ENCODE data around the gene CCL21. TPM values are rescaled to one million over a fixed set of nuclear protein-coding genes. Genes with fewer than 3 reads are reported as not detected.

Gene CCL21
- total and polyA plus RNA-seq, 12 donors: 2.2 to 295 (median 33.0) TPM

DNA sequence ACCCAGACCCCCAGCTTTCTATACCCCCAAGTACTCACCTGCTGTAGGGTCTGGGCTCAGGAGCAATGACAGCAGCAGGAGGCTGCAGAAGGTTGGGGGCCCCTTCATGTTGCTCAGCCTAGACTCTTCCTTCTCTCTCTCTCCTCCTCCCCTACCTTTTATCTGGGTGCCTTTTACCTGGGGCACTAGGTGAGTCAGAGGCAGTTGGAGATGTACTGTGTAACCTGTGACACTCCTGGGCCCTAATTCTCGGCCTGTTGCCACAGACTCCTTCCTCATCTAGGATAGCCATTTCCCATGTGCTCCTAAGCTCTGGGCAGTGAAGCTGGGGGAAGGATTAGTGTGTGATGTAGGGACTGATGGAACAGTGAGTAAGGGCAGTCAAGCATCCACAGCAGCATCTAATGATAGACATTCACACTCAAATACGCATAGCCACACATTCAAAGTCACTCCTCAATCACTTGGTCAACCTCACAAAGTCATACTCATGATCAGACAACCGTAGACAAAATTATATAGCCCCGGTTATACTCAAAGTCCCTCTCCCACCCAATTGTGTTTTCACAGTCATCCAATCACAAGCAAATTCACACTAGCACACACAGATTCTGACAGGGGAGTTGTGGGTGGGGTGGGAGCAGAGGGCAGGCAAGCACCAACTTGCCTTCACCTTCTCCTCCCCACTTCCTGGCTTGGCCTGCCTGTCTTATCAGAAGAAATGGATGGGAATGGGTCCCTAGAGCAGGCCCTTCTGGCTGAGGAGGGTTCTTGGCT lies 47.2 kb downstream of the CCL21 start, which contains the start of gene CCL27:
Gene CCL27, minus strand, starts transcription at position 132 of the 777 bp plus-strand sequence. Its CDS starts 24 bp downstream, at position 108.
- H3K27ac ChIP-seq: no peak within 1 kb of the TSS
- WGBS, 4 donors: 83 to 98% (median 89%) methylated on average over 4 of the region's 4 CpGs
- intact Hi-C loops (cut with DNase I): no loop called here
- TF ChIP-seq, protein P1, sequence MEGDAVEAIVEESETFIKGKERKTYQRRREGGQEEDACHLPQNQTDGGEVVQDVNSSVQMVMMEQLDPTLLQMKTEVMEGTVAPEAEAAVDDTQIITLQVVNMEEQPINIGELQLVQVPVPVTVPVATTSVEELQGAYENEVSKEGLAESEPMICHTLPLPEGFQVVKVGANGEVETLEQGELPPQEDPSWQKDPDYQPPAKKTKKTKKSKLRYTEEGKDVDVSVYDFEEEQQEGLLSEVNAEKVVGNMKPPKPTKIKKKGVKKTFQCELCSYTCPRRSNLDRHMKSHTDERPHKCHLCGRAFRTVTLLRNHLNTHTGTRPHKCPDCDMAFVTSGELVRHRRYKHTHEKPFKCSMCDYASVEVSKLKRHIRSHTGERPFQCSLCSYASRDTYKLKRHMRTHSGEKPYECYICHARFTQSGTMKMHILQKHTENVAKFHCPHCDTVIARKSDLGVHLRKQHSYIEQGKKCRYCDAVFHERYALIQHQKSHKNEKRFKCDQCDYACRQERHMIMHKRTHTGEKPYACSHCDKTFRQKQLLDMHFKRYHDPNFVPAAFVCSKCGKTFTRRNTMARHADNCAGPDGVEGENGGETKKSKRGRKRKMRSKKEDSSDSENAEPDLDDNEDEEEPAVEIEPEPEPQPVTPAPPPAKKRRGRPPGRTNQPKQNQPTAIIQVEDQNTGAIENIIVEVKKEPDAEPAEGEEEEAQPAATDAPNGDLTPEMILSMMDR (IDR thresholded peaks at IDR 0.05): no peak
- TF ChIP-seq POLR2A (IDR thresholded peaks at IDR 0.05): no peak
- DNase-seq: no peak
- peaks cover 7 to 17% of the 10 kb centered on the region in 2 donors for H3K4me1 ChIP-seq (replicated peaks in 1 of 2)
- no peaks in the 10 kb centered on the region for H3K36me3 ChIP-seq (replicated peaks in 1 of 2)
- no peaks in the 10 kb centered on the region for H3K9me3 ChIP-seq (replicated peaks in 1 of 3)
- no peaks in the 10 kb centered on the region for H3K27me3 ChIP-seq
- H3K4me3 ChIP-seq: no peak within 1 kb of the TSS

DNA sequence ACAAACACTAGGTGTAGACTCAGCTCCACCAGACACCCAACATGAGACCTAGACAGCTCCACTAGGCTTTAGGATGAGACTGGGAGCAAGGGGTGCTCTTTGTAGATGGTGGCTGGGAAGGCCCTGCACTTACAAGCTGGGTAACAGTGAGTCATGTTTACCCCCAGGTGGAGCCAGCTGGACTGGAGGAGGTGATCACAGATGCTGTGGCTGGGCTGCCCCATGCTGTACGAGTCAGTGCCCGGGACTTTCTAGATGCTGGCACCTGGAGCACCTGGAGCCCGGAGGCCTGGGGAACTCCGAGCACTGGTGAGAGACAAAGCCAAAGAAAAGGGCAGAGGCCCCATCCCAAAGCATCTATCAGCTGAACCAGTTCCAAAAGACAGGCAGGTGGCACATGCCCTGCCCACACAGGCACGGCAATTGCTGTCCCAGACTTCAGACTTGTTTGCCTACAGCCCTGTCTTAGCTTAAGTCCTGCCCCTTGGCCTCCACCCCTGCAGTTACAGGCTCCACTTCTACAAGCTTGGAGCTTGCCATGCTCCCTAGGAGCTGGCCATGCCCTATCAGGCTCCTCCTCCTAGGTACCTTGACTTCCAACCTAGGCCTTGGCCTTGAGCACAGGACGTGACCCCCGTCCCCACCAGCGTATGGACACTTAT lies 50.2 kb downstream of the CCL21 start:
- intact Hi-C loops (cut with DNase I): loop anchor here in 1 of 2 donors (10.0 kb wide), 1 partner anchor 45 kb away; no protein-coding TSS in a partner anchor
- no peaks in the 10 kb centered on the region for H3K36me3 ChIP-seq (replicated peaks in 1 of 2)
- no peaks in the 10 kb centered on the region for H3K9me3 ChIP-seq (replicated peaks in 1 of 3)
- no peak overlapping the region for H3K27ac ChIP-seq
- H3K4me3 ChIP-seq: no peak overlapping the region
- no peak for DNase-seq
- TF ChIP-seq, protein P1 (IDR thresholded peaks at IDR 0.05): no peak
- TF ChIP-seq POLR2A (IDR thresholded peaks at IDR 0.05): no peak
- H3K27me3 ChIP-seq: no peaks in the 10 kb centered on the region
- 87 to 95% (median 94%) methylated on average over 4 to 8 of the region's 8 CpGs for WGBS, 4 donors
- H3K4me1 ChIP-seq (replicated peaks in 1 of 2): peaks cover 4 to 5% of the 10 kb centered on the region in 2 donors

Small RNAs within 50 kb of the gene (small RNA-seq; reads per million reads assigned to genes)
- 0 reads per million in 2 donors for gene CCL27

Other genes with a start within 250 kb of the CCL21 start
- 1 to 10 TPM in 1 of 9 donors, under 1 TPM in 1, not detected in 7; 0.39 to 1.4 TPM for gene ENHO, start 187.1 kb downstream of the CCL21 start, total RNA-seq
- gene ENHO, start 187.1 kb downstream of the CCL21 start, polyA plus RNA-seq: 1 to 10 TPM in 1 of 3 donors, under 1 TPM in 2; 0.24 to 1.6 (median 0.88) TPM
- 1 to 10 TPM; 2.2 to 9.7 (median 3.7) TPM for gene CNTFR, start 120.4 kb downstream of the CCL21 start, total RNA-seq
- gene CNTFR, start 120.4 kb downstream of the CCL21 start, polyA plus RNA-seq: 10 to 100 TPM in 1 of 3 donors, 1 to 10 TPM in 2; 1.1 to 15.2 (median 5.7) TPM
- 10 to 100 TPM; 11.3 to 42.9 (median 27.5) TPM for gene RPP25L, start 98.0 kb downstream of the CCL21 start, total RNA-seq
- gene RPP25L, start 98.0 kb downstream of the CCL21 start, polyA plus RNA-seq: 10 to 100 TPM; 10.5 to 32.5 (median 28.3) TPM
- 100 to 1,000 TPM in 5 of 9 donors, 10 to 100 TPM in 4; 46.6 to 163 (median 106) TPM for gene DCTN3, start 89.6 kb downstream of the CCL21 start, total RNA-seq
- 10 to 100 TPM; 51.3 to 95.8 (median 74.0) TPM for gene DCTN3, start 89.6 kb downstream of the CCL21 start, polyA plus RNA-seq
- gene ARID3C, start 81.1 kb downstream of the CCL21 start, total RNA-seq: not detected
- not detected for gene ARID3C, start 81.1 kb downstream of the CCL21 start, polyA plus RNA-seq
- gene SIGMAR1, start 72.3 kb downstream of the CCL21 start, total RNA-seq: 100 to 1,000 TPM in 4 of 9 donors, 10 to 100 TPM in 5; 63.4 to 158 (median 86.4) TPM
- 10 to 100 TPM; 34.6 to 96.3 (median 65.9) TPM for gene SIGMAR1, start 72.3 kb downstream of the CCL21 start, polyA plus RNA-seq
- gene GALT, start 63.5 kb downstream of the CCL21 start, total RNA-seq: 100 to 1,000 TPM in 1 of 9 donors, 10 to 100 TPM in 8; 48.6 to 101 (median 87.4) TPM
- gene GALT, start 63.5 kb downstream of the CCL21 start, polyA plus RNA-seq: 100 to 1,000 TPM in 2 of 3 donors, 10 to 100 TPM in 1; 37.5 to 147 (median 110) TPM
- 10 to 100 TPM in 5 of 9 donors, 1 to 10 TPM in 4; 8.0 to 53.7 (median 14.2) TPM for gene IL11RA, start 58.0 kb downstream of the CCL21 start, total RNA-seq
- gene IL11RA, start 58.0 kb downstream of the CCL21 start, polyA plus RNA-seq: 10 to 100 TPM in 2 of 3 donors, 1 to 10 TPM in 1; 5.2 to 27.9 (median 26.2) TPM
- gene CCL27, start 47.5 kb downstream of the CCL21 start, total RNA-seq: under 1 TPM in 3 of 9 donors, not detected in 6; 0.33 to 0.65 (median 0.38) TPM
- under 1 TPM in 2 of 3 donors, not detected in 1; 0.10 to 0.24 TPM for gene CCL27, start 47.5 kb downstream of the CCL21 start, polyA plus RNA-seq
- 1 to 10 TPM in 2 of 9 donors, under 1 TPM in 1, not detected in 6; 0.39 to 2.4 (median 1.6) TPM for gene CCL19, start 18.9 kb downstream of the CCL21 start, total RNA-seq
- gene CCL19, start 18.9 kb downstream of the CCL21 start, polyA plus RNA-seq: 10 to 100 TPM in 2 of 3 donors, 1 to 10 TPM in 1; 7.5 to 23.3 (median 11.9) TPM
- gene PHF24, start 248.1 kb upstream of the CCL21 start, total RNA-seq: 1 to 10 TPM in 1 of 9 donors, under 1 TPM in 7, not detected in 1; 0.09 to 1.7 (median 0.19) TPM
- under 1 TPM; 0.13 to 0.16 (median 0.16) TPM for gene PHF24, start 248.1 kb upstream of the CCL21 start, polyA plus RNA-seq

Measured in adrenal gland (tissue), 12 donors.